Head of caudate nucleus (tissue), 42 donors: ENCODE results near the gene RAG2.
A peak's percentile ranks its signal among the peaks of the same experiment; 100 is the strongest.

ENCODE experiments used
- DNase-seq, 42 donors: peaks; one replicate each; pipeline versions ENCODE4 v3.0.0 to v3.0.0-alpha.2; 2020 to 2021; ENCODE audit warnings: mixed read lengths in 7 of 42
- intact Hi-C: fragments of 100-400 bp; cut with DNase I; formaldehyde crosslinking; loops from one replicate; pipeline ENCODE4 v1.15.0; 2022

Gene RAG2

GRCh38 chr11:36598051-36598450, at the start of gene RAG2:
TSS of gene RAG2 (minus strand) at chr11:36598236. CDS start at chr11:36594168, 4,068 bp downstream.
- intact Hi-C loops: no loop called here
- DNase-seq: no peak

DNA sequence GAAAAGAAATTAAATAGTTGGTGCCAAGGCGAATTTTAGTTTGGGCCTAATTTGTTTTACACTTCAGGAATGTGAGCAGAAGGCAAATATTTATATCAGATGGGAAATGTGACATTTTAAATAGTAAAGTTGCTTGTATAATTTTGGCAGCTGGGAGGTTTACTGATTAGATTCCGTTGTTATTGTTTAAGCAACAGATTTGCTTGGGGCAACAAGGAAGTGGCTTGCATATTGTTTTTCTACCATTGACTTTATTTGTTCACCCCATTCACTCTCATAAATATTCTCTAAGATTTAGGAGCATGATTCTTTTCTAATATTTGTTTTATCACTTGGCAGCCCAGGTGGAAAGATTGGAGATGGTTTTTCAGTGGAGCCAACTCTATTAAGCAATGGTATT, 40.5 kb upstream of the RAG2 start:
- DNase-seq: no peak
- intact Hi-C loops: no loop called here

DNA sequence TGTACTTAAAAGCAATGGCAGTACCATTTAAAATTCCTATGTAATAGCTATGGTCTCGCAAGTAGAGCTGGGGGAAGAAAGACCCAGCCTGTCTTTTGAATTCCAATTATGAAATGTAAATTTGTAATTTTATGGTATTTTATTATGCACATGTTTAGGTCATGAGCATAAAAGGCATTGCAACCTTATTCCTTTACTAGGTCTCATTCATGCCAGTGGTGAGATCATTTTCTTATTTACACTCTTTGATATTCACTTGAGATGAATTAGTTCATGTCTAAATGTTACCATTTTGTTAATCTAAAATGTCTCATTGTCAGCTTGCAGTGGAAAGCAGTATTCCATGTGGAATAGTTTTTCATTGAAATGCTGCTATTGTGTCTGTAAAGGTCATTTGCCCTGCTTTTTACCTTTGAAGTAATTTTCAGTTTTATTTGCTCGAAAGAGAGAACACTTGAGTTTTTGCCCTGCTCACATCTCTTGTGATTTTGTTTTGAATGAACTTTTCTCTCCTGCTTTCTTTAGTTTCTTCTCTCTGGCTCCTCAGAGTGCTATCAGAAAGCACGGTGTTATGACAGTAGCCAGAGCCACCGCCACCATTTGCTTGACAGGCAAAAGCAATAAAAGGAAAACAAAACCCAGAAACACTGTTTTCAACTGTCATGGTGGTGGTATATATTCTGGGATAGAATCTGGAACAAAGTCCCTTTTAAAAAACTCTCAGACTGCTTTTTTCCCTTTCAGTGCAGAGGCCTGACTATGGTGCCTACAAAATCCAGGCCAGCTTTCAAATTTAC, 37.2 kb upstream of the RAG2 start:
- no peak for DNase-seq
- intact Hi-C loops: no loop called here

- intact Hi-C loops: no loop called here
- DNase-seq: no peak
These were observed 33.7 kb upstream of the RAG2 start for GRCh38 chr11:36631774-36632173.

- intact Hi-C loops: no loop called here
- DNase-seq: no peak
These were observed 30.8 kb upstream of the RAG2 start for GRCh38 chr11:36628765-36629244.

GRCh38 chr11:36628141-36628540, 30.1 kb upstream of the RAG2 start:
- intact Hi-C loops: no loop called here

DNA sequence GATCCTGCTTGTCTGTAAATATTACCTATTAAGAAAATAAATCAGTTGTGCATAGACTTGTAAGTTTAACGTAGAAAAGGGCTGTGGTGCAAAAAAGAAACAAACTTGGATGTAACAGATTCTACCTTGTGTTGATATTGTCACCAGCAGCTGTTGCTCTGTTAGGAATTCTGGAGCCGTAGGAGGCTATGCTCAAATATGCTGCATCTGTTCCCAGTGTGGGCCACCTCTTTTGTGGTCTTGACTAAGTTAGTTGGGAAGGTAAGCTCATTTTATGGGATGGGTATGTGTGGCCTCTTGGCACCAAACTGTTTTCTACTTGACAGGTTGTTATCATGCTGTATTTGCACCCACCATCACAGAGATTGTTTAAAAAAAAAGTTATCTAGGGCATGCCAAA, 29.4 kb upstream of the RAG2 start:
- DNase-seq: no peak
- intact Hi-C loops: no loop called here

More at GRCh38 chr11:36628141-36628540, 30.1 kb upstream of the RAG2 start:
- no peak for DNase-seq

DNA sequence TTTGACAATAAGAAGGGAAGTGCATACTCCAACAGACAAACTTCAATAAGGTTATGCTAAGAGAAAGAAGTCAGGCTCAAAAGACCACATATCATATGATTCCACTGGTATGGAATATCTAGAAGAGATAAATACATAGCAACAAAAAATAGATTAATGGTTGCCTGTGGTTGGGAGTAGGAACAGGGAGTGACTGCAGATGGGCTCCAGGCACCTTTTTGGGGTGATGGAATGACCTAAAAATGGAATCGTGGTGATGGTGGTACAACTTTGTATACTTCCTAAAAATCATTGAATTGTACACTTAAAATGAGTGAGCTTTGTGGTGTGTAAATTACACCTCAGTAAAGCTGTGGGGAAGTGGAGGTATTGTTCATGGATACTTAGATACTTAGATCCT, 29.0 kb upstream of the RAG2 start:
- intact Hi-C loops: no loop called here
- DNase-seq: no peak

GRCh38 chr11:36623494-36623893, 25.5 kb upstream of the RAG2 start:
- intact Hi-C loops: no loop called here
- no peak for DNase-seq

GRCh38 chr11:36622431-36623136, 24.5 kb upstream of the RAG2 start:
- intact Hi-C loops: no loop called here
- peak in 1 of 42 donors; percentile 17 for DNase-seq

GRCh38 chr11:36620246-36620645, 22.2 kb upstream of the RAG2 start:
- intact Hi-C loops: no loop called here

DNA sequence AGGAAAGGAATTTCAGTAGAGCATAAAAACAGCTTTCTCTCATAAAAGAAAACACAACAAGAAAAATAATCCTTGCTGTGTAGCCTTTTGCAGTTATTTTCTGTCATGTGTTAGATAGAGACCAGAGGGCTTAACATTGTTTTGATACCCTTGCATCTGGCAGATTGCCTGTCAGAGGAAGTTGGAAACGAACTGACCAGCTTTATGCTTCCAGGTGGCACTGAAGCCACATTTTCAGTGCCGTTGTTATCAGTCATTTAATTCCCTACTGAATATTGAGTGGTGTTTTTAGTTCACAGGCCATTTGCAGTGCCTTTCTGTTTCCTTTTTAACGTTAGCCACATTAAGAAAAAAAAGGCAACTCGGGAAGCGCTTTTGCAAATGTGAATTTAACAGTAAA, 21.5 kb upstream of the RAG2 start:
- no peak for DNase-seq
- intact Hi-C loops: no loop called here

More at GRCh38 chr11:36620246-36620645, 22.2 kb upstream of the RAG2 start:
- DNase-seq: no peak

DNA sequence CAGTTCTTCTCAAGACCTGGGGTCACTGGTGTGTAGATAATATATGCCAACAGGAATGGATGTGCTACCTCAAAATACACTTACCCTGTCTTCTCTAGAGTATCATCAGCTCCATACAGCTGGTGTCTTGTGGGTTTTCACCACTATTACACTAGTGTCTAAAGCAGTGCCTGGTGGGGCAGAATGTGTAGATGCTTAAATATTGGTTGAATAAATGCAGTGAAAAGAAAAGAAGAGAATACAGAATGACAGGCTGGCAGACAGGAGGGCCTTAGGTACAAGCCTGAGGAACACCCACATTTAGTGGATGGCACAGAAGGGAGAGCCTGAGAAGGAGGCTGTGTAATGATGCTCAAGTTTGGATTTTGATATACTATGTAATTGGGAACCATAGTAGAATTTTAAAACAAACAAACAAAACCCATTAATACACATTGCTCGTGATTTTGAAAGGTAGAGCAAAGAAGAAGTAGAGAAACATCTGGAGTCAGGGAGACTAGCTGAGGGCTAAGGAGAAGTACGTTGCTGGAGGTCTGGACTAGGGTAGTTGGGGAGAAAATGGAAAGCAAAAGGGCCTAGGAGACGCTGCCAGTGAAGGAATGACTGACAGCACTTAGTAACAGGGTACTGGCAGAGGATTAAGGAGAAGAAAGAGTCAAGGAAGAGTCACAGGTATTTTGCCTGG, 20.5 kb upstream of the RAG2 start:
- intact Hi-C loops: no loop called here
- DNase-seq: no peak

- no peak for DNase-seq
- intact Hi-C loops: no loop called here
These were observed 19.7 kb upstream of the RAG2 start for GRCh38 chr11:36617543-36618362.

- intact Hi-C loops: no loop called here
These were observed 17.8 kb upstream of the RAG2 start for GRCh38 chr11:36615826-36616225.

GRCh38 chr11:36609383-36609782, 11.3 kb upstream of the RAG2 start:
- intact Hi-C loops: no loop called here
- DNase-seq: no peak

More at GRCh38 chr11:36615826-36616225, 17.8 kb upstream of the RAG2 start:
- DNase-seq: no peak

GRCh38 chr11:36608491-36609199, 10.6 kb upstream of the RAG2 start:
- no peak for DNase-seq
- intact Hi-C loops: no loop called here
